Vagina (tissue), 2 donors: ENCODE measurements around the gene GNGT2. TPM values are rescaled to one million over a fixed set of nuclear protein-coding genes. Genes with fewer than 3 reads are reported as not detected.

Experiments
- DNase-seq, 2 donors: peaks; one replicate each; pipeline ENCODE4 v3.0.0-alpha.2; 2017; ENCODE audit errors: extremely low spot score in 2 of 2
- H3K27ac ChIP-seq: fragments of 200-600 bp; sonication (generic); one replicate; pipeline ENCODE4 v1.5.1; 2019
- H3K27me3 ChIP-seq: fragments of 200-600 bp; sonication (generic); one replicate; pipeline ENCODE4 v1.5.1; 2019
- H3K36me3 ChIP-seq, 2 donors: fragments of 200-600 bp; sonication (generic); one replicate each; pipeline ENCODE4 v1.5.1; 2017 to 2019
- H3K4me1 ChIP-seq: fragments of 200-600 bp; sonication (generic); one replicate; pipeline ENCODE4 v1.5.1; 2019
- H3K4me3 ChIP-seq, 2 donors: fragments of 200-600 bp; sonication (generic); 1 replicate in 1 of 2; 2 replicates in 1 of 2; pipeline ENCODE4 v1.5.1; 2016 to 2019
- H3K9me3 ChIP-seq: fragments of 200-600 bp; sonication (generic); one replicate; pipeline ENCODE4 v1.5.1; 2019
- POLR2A ChIP-seq, 2 donors: fragments of 450-650 bp; IDR thresholded peaks; one replicate each; pipeline ENCODE4 v1.6.1; 2017; ENCODE audit warnings: antibody characterized with exemption in 2 of 2, mild to moderate bottlenecking in 2 of 2, moderate library complexity in 2 of 2
- POLR2AphosphoS5 ChIP-seq, 2 donors: sonication (generic); formaldehyde crosslinking; IDR thresholded peaks; one replicate each; pipeline ENCODE4 v1.9.0; 2017; ENCODE audit warnings: antibody characterized with exemption in 2 of 2, mild to moderate bottlenecking in 2 of 2, low read depth in 1 of 2; ENCODE audit not compliant: insufficient read depth in 1 of 2
- intact Hi-C: fragments of 100-400 bp; cut with DNase I; formaldehyde crosslinking; loops from one replicate; pipeline ENCODE4 v1.15.1; 2023
- total RNA-seq: library from RNA; depleted of rRNA; stranded (reverse); fragments of >200 nt; gene quantifications from one replicate; pipeline ENCODE4 v1.2.3, GENCODE V29; 2016
- TF ChIP-seq, protein P1 (sequence below), 3 experiments: fragments of 450-650 bp in 2 of 3; fragments of 200-600 bp in 1 of 3; sonication (generic) in 1 of 3; IDR thresholded peaks; one replicate each; pipeline ENCODE4 v1.5.1; 2017 to 2019; ENCODE audit warnings: antibody characterized with exemption in 3 of 3, mild to moderate bottlenecking in 2 of 3, moderate library complexity in 2 of 3

The GNGT2 gene
- total RNA-seq, 1 donor from 2014 or later, result 6.6 TPM

DNA sequence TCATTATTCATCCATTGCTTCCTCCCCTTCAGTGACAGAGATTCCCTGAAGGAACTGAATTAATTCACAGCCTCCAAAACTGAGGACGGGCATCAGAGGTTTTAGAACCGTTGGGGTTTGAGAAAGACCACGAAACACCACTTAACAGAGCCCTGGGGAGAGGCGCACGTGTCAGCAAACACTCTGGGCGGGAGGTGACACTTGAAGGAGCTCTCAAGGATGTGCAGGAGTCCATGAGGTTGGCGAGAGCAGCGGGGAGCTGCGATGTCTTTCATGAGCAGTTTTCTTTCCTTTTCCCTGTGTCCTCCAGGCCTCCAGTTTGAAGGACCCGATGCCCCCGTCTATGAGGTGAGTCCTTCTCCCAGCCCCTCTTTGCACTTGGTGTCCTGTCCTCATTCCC, 54.1 kb downstream of the GNGT2 start:
- no peak overlapping the region for H3K4me3 ChIP-seq
- H3K27ac ChIP-seq, result no peak overlapping the region
- H3K36me3 ChIP-seq, result no peaks in the 10 kb centered on the region
- H3K4me1 ChIP-seq, result no peaks in the 10 kb centered on the region
- DNase-seq, result no peak
- H3K27me3 ChIP-seq, result no peaks in the 10 kb centered on the region
- intact Hi-C loops, result no loop called here
- no peaks in the 10 kb centered on the region for H3K9me3 ChIP-seq
- TF ChIP-seq POLR2A (IDR thresholded peaks at IDR 0.05) (no peak), POLR2AphosphoS5 (IDR thresholded peaks at IDR 0.05; ENCODE audit: insufficient read depth in 1 of 2, low read depth in 1 of 2) (no peak)
- TF ChIP-seq, protein P1, sequence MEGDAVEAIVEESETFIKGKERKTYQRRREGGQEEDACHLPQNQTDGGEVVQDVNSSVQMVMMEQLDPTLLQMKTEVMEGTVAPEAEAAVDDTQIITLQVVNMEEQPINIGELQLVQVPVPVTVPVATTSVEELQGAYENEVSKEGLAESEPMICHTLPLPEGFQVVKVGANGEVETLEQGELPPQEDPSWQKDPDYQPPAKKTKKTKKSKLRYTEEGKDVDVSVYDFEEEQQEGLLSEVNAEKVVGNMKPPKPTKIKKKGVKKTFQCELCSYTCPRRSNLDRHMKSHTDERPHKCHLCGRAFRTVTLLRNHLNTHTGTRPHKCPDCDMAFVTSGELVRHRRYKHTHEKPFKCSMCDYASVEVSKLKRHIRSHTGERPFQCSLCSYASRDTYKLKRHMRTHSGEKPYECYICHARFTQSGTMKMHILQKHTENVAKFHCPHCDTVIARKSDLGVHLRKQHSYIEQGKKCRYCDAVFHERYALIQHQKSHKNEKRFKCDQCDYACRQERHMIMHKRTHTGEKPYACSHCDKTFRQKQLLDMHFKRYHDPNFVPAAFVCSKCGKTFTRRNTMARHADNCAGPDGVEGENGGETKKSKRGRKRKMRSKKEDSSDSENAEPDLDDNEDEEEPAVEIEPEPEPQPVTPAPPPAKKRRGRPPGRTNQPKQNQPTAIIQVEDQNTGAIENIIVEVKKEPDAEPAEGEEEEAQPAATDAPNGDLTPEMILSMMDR (IDR thresholded peaks at IDR 0.05), result no peak

Other genes with a start within 250 kb of the GNGT2 start
- gene GIP, start 242.0 kb downstream of the GNGT2 start, total RNA-seq, result not detected
- gene IGF2BP1, start 213.2 kb downstream of the GNGT2 start, total RNA-seq, result not detected
- gene B4GALNT2, start 77.8 kb downstream of the GNGT2 start, total RNA-seq, result not detected
- gene ABI3, start 133 bp upstream of the GNGT2 start, total RNA-seq, result 11.0 TPM
- gene PHOSPHO1, start 20.2 kb upstream of the GNGT2 start, total RNA-seq, result not detected
- gene ZNF652, start 151.7 kb upstream of the GNGT2 start, total RNA-seq, result 42.7 TPM
- gene PHB1, start 204.3 kb upstream of the GNGT2 start, total RNA-seq, result 58.7 TPM